DND-41 (cell line): ENCODE measurements around the gene OR2AE1.

Experiments
- ATAC-seq: fragments of 200-7000 bp; cut with Tn5 transposase; 3 replicates; pipeline ENCODE4 v1.9.1; 2021; ENCODE audit warnings: low read depth; ENCODE audit not compliant: insufficient read depth
- DNase-seq: peaks from one replicate; pipeline ENCODE4 v3.0.0-alpha.2; 2020
- H2AFZ ChIP-seq: 2 replicates; pipeline ENCODE4 v1.6.0; 2012; ENCODE audit warnings: low read depth, low read length
- H3K27ac ChIP-seq: 2 replicates; pipeline ENCODE4 v1.5.1; 2012; ENCODE audit warnings: low read length, inconsistent platforms
- H3K27me3 ChIP-seq: fragments of 200-600 bp; sonication (generic); 2 replicates; pipeline ENCODE4 v1.6.0; 2012; ENCODE audit warnings: low read length, mild to moderate bottlenecking, inconsistent platforms; ENCODE audit not compliant: insufficient read depth, poor library complexity
- H3K36me3 ChIP-seq: 2 replicates; pipeline ENCODE4 v1.5.1; 2012; ENCODE audit warnings: low read length, inconsistent platforms; ENCODE audit not compliant: insufficient read depth
- H3K4me1 ChIP-seq: 2 replicates; pipeline ENCODE4 v1.5.1; 2012; ENCODE audit warnings: mild to moderate bottlenecking, low read length; ENCODE audit not compliant: insufficient read depth
- H3K4me2 ChIP-seq: 2 replicates; pipeline ENCODE4 v1.6.0; 2012; ENCODE audit warnings: mild to moderate bottlenecking, moderate library complexity, low read length, inconsistent platforms; ENCODE audit not compliant: insufficient read depth
- H3K4me3 ChIP-seq, 2 experiments: fragments of 200-600 bp in 1 of 2; shearing (Covaris generic) in 1 of 2; 2 replicates each; pipeline ENCODE4 v1.5.1; 2012 to 2016; ENCODE audit warnings: inconsistent platforms in 2 of 2, low read length in 2 of 2, mild to moderate bottlenecking in 2 of 2, low read depth in 1 of 2, moderate library complexity in 1 of 2
- H3K79me2 ChIP-seq: 2 replicates; pipeline ENCODE4 v1.6.0; 2012; ENCODE audit warnings: low read length, inconsistent platforms; ENCODE audit not compliant: insufficient read depth
- H3K9ac ChIP-seq: 2 replicates; pipeline ENCODE4 v1.6.0; 2012; ENCODE audit warnings: low read depth, mild to moderate bottlenecking, inconsistent platforms, low read length, moderate library complexity
- H3K9me3 ChIP-seq: 2 replicates; pipeline ENCODE4 v1.5.1; 2012; ENCODE audit warnings: low read length, moderate library complexity, mild to moderate bottlenecking, inconsistent platforms; ENCODE audit not compliant: insufficient read depth, severe bottlenecking
- H4K20me1 ChIP-seq: 2 replicates; pipeline ENCODE4 v1.6.0; 2012; ENCODE audit warnings: low read length; ENCODE audit not compliant: insufficient read depth
- EZH2 ChIP-seq: IDR thresholded peaks from 3 replicates; pipeline ENCODE4 v1.6.1; 2012; ENCODE audit warnings: borderline replicate concordance, low read depth, mild to moderate bottlenecking, moderate library complexity, low read length, inconsistent platforms; ENCODE audit not compliant: severe bottlenecking
- TF ChIP-seq, protein P1 (sequence below): IDR thresholded peaks from 2 replicates; pipeline ENCODE4 v1.5.1; 2012; ENCODE audit warnings: borderline replicate concordance, low read length, moderate library complexity, mild to moderate bottlenecking; ENCODE audit not compliant: poor library complexity, severe bottlenecking; ENCODE audit errors: extremely low read depth

OR2AE1 gene

GRCh38 chr7:99844328-99844727 lies 32.5 kb downstream of the OR2AE1 start:
- TF ChIP-seq, protein P1, sequence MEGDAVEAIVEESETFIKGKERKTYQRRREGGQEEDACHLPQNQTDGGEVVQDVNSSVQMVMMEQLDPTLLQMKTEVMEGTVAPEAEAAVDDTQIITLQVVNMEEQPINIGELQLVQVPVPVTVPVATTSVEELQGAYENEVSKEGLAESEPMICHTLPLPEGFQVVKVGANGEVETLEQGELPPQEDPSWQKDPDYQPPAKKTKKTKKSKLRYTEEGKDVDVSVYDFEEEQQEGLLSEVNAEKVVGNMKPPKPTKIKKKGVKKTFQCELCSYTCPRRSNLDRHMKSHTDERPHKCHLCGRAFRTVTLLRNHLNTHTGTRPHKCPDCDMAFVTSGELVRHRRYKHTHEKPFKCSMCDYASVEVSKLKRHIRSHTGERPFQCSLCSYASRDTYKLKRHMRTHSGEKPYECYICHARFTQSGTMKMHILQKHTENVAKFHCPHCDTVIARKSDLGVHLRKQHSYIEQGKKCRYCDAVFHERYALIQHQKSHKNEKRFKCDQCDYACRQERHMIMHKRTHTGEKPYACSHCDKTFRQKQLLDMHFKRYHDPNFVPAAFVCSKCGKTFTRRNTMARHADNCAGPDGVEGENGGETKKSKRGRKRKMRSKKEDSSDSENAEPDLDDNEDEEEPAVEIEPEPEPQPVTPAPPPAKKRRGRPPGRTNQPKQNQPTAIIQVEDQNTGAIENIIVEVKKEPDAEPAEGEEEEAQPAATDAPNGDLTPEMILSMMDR = no peak
- no peak for TF ChIP-seq EZH2
- Histone ChIP-seq H3K9me3 (no peaks in the 10 kb centered on the region), H4K20me1 (no peaks in the 10 kb centered on the region), H3K4me3 (no peak overlapping the region), H2AFZ (no peak overlapping the region), H3K79me2 (no peaks in the 10 kb centered on the region), H3K4me2 (no peak overlapping the region), H3K36me3 (no peaks in the 10 kb centered on the region), H3K27me3 (no peaks in the 10 kb centered on the region), H3K27ac (no peak overlapping the region), H3K9ac (no peak overlapping the region), H3K4me1 (no peaks in the 10 kb centered on the region)
- DNase-seq = no peak
- ATAC-seq = no peak

DNA sequence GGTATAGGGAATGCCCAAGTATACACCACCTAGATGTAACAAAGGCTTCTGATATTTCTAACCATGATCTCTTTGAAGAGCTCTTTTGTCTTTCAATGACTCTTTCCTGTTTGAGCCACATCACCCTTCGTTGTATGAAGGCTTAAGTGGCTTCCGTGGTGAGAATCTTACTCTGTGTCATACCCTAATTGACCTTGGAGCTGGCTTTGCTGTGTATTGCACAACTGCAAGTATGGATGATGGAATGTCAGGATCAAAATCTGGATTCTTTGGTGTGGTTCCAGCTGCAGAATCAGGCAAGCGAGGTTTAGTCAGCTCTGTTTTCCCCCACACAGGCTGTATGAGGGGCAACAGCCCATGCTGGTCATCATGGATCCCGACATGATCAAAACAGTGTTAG lies 33.0 kb downstream of the OR2AE1 start:
- Histone ChIP-seq H4K20me1 (no peaks in the 10 kb centered on the region), H2AFZ (no peak overlapping the region), H3K9me3 (no peaks in the 10 kb centered on the region), H3K27ac (no peak overlapping the region), H3K4me2 (no peak overlapping the region), H3K9ac (no peak overlapping the region), H3K4me3 (no peak overlapping the region), H3K36me3 (no peaks in the 10 kb centered on the region), H3K4me1 (no peaks in the 10 kb centered on the region), H3K27me3 (no peaks in the 10 kb centered on the region), H3K79me2 (no peaks in the 10 kb centered on the region)
- no peak for TF ChIP-seq EZH2
- TF ChIP-seq, protein P1 = no peak
- ATAC-seq (no peak), DNase-seq (no peak)

DNA sequence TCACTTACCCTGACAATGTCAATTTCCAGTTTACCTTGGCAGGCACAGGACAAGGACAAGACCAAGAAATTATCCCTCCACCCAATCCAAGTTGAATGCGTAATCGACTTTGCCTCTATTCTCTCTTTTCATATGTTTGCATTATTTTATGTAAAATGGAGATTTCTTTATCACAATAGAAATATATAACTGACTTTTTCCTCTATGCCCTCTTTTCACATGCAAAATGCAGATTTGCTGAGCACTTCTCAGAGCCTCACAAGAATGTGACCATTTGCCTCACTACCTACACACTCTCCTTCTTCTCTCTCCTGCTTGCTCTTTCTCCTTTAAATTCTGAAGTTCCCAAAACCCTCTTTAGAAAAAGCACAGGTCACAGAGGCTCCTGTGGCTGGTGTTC lies 33.9 kb downstream of the OR2AE1 start:
- Histone ChIP-seq H3K27ac (no peak overlapping the region), H3K4me2 (no peak overlapping the region), H3K9ac (no peak overlapping the region), H4K20me1 (no peaks in the 10 kb centered on the region), H3K27me3 (no peaks in the 10 kb centered on the region), H3K9me3 (no peaks in the 10 kb centered on the region), H2AFZ (no peak overlapping the region), H3K36me3 (no peaks in the 10 kb centered on the region), H3K79me2 (no peaks in the 10 kb centered on the region), H3K4me1 (peaks cover 3% of the 10 kb centered on the region), H3K4me3 (no peak overlapping the region)
- DNase-seq (no peak), ATAC-seq (no peak)
- TF ChIP-seq EZH2 = no peak
- TF ChIP-seq, protein P1 = no peak
